Renal cortex interstitium (tissue), 11 donors: ENCODE measurements around the gene CA9. TPM values are rescaled to one million over a fixed set of nuclear protein-coding genes. Genes with fewer than 3 reads are reported as not detected.

Experiments
- DNase-seq, 11 donors: peaks; one replicate each; pipeline ENCODE4 v3.0.0-alpha.2; 2013; ENCODE audit warnings: low read depth in 9 of 11, low spot score in 4 of 11; ENCODE audit errors: extremely low read depth in 1 of 11
- polyA plus RNA-seq, 3 donors: library from polyadenylated mRNA; unstranded; fragments of 120-200 nt; gene quantifications; one replicate each; pipeline ENCODE4 v1.2.1, GENCODE V29; 2013; ENCODE audit not compliant: insufficient read length in 3 of 3

Gene CA9
- polyA plus RNA-seq, 3 donors: 0.85 to 1.1 (median 0.93) TPM

DNA sequence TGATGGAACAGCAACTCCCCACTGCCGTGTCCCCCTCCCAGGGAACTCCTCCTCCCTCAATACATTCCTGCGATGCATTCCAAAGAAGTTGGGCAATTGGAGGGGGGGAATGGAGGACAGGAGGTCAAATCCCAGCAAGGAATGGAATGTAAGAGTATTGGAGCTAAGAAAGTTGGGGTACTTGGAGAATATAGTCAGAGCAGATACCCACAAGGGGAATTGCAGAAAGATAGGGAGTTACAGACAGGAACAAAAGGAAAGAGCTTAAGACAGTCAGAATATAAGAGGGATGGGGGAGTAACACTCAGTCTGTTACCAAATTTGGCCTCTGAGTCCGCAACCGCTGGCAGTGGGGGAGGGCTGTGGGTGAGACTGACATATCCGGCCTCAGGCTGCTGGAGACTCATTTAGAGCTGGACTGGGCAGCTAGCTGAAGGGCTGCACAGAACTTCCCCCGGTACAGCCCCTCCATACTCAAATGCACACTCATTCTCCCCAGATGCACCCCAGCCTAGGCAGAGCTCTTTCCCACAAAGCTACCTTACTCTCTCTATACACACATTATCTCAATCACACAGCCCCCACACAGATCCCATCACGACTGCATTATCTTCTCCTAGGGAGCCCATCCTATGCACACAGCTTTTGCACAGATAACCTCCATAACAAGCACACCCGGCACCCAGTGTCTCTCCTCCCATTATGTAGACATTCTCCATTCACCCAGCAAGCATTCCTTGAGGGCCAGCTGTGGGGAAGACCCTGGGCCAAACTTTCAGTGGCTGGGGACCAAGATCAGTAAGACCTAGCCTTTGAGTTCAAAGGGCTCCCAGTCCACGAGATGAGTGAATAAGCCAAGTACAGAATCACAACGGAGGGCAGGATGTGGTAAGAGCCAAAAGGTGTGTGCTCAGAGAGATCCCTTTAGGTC lies 54.6 kb downstream of the CA9 start:
- DNase-seq: peak in 8 of 11 donors; percentile 46 to 80 (median 57)

DNA sequence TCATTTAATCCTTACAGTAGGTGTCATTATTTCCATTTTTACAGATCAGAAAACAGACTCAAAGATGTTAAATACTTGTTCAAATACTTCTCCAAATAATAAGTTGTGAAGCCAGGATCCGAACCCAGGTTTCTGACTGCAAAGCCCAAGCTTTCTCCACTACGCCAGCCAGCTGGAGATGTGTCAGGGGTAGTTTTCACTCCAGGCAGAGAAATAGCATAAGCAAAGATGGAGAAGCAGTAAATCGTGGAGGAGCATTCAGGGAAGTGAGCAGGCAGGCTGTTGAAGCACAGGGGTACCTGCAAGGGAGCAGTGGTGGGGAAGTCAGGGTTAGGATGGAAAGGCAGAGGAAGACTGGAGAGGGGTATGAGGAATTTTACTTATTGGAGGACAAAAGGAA lies 55.4 kb downstream of the CA9 start:
- DNase-seq: no peak

DNA sequence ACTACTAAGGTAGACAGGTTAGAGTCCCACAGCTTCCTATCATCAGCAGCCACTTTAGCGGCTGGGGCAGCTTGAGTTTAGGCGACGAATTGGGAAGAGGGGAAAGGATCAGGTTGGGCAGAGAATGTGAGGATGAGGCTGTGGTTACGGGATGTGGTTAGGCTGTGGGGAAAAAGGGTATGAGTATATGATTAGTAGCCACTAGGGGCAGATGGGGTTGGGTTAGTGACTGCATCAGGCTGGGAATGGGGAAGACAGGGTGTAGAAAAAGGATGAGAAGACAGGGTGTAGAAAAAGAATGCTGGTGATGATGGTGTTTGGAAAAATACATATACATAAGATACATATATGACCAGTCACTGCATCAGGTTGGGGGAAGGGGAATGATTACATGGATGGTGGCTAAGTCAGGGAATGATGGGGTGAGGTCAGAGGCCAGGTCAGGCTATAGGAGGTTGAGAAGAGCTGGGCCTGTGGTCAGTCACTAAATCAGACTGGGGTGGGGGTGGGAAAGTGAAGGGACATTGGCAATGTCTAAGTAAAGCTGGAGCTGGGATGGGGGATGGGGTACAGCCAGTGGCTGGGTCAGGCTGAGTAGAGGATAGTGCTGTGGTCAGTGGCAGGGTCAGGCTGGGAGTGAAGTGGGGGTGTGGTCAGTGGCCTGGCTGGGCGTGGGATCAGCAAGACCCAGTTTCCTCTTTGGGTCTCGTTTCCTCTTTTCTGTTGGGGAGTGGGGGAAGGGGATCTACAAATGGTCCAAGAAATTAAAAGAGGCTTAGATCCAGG lies 56.2 kb downstream of the CA9 start:
- DNase-seq: peak in 2 of 11 donors; percentile 17 to 29

DNA sequence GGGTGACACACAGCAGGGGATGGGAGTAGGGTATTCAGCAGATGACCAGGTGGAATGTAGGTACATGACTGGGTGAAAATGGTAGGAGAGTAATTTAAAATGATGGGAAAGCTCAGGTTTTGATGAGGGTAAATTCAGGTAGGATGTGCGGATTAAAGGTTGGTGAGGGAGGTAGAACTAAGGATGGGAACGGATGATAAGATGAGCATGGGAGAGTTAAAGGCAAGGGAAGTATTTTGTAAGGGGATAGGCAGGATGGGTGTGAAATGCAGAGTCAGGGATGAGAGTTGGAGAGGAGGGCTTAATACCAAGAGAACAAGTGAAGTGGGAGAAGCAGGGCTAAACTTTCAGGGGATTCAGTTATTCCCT lies 56.7 kb downstream of the CA9 start:
- no peak for DNase-seq

Other genes with a start within 250 kb of the CA9 start
- 10 to 100 TPM; 16.1 to 20.9 (median 19.4) TPM for gene RUSC2, start 183.8 kb upstream of the CA9 start, polyA plus RNA-seq
- 10 to 100 TPM; 36.0 to 42.5 (median 38.5) TPM for gene TESK1, start 68.7 kb upstream of the CA9 start, polyA plus RNA-seq
- gene CD72, start 55.5 kb upstream of the CA9 start, polyA plus RNA-seq: 1 to 10 TPM; 2.4 to 3.9 (median 2.7) TPM
- under 1 TPM; 0.27 to 0.48 (median 0.28) TPM for gene SIT1, start 23.0 kb upstream of the CA9 start, polyA plus RNA-seq
- 1 to 10 TPM in 1 of 3 donors, not detected in 2; 1.9 TPM for gene RMRP, start 15.9 kb upstream of the CA9 start, polyA plus RNA-seq
- 10 to 100 TPM; 14.2 to 22.3 (median 18.6) TPM for gene CCDC107, start 15.6 kb upstream of the CA9 start, polyA plus RNA-seq
- 10 to 100 TPM in 1 of 3 donors, 1 to 10 TPM in 2; 9.3 to 11.5 (median 10.0) TPM for gene ARHGEF39, start 8.7 kb upstream of the CA9 start, polyA plus RNA-seq
- gene TPM2, start 16.0 kb downstream of the CA9 start, polyA plus RNA-seq: 100 to 1,000 TPM; 149 to 194 (median 156) TPM
- gene TLN1, start 58.3 kb downstream of the CA9 start, polyA plus RNA-seq: 100 to 1,000 TPM; 150 to 192 (median 174) TPM
- gene CREB3, start 58.7 kb downstream of the CA9 start, polyA plus RNA-seq: 10 to 100 TPM; 37.4 to 40.2 (median 39.3) TPM
- gene GBA2, start 75.3 kb downstream of the CA9 start, polyA plus RNA-seq: 100 to 1,000 TPM in 2 of 3 donors, 10 to 100 TPM in 1; 96.9 to 126 (median 107) TPM
- 10 to 100 TPM; 28.8 to 30.3 (median 29.0) TPM for gene RGP1, start 75.4 kb downstream of the CA9 start, polyA plus RNA-seq
- gene MSMP, start 80.3 kb downstream of the CA9 start, polyA plus RNA-seq: 1 to 10 TPM in 1 of 3 donors, not detected in 2; 1.1 TPM
- 10 to 100 TPM; 32.0 to 38.0 (median 33.7) TPM for gene NPR2, start 117.7 kb downstream of the CA9 start, polyA plus RNA-seq
- gene SPAG8, start 138.3 kb downstream of the CA9 start, polyA plus RNA-seq: 1 to 10 TPM; 4.8 to 8.6 (median 6.5) TPM
- gene HINT2, start 141.1 kb downstream of the CA9 start, polyA plus RNA-seq: 10 to 100 TPM; 50.5 to 60.3 (median 58.2) TPM
- under 1 TPM in 2 of 3 donors, not detected in 1; 0.10 to 0.26 TPM for gene FAM221B, start 154.8 kb downstream of the CA9 start, polyA plus RNA-seq
- 10 to 100 TPM; 24.4 to 36.4 (median 28.9) TPM for gene TMEM8B, start 155.3 kb downstream of the CA9 start, polyA plus RNA-seq
- under 1 TPM in 1 of 3 donors, not detected in 2; 0.11 TPM for gene OR13J1, start 196.5 kb downstream of the CA9 start, polyA plus RNA-seq
- gene HRCT1, start 232.3 kb downstream of the CA9 start, polyA plus RNA-seq: under 1 TPM in 2 of 3 donors, not detected in 1; 0.47 to 0.60 TPM
- 1 to 10 TPM; 1.3 to 1.5 (median 1.3) TPM for gene SPAAR, start 235.6 kb downstream of the CA9 start, polyA plus RNA-seq